Measurements from ENCODE around the gene SLCO4C1.
"Not testable (repeated sequence)": the region's sequence is repeated elsewhere in the genome, so short reads cannot be mapped to it uniquely, and the experiment has no call there.

The SLCO4C1 gene

GRCh38 chr5:102296178-102296817 lies at the start of gene SLCO4C1:
TSS of gene SLCO4C1 (minus strand) at chr5:102296284. CDS start at chr5:102296262, 22 bp downstream.
- no peak for DNase-seq

- no peak for DNase-seq
Measured at GRCh38 chr5:102341681-102342288, 45.7 kb upstream of the SLCO4C1 start.

- DNase-seq = no peak
Measured at GRCh38 chr5:102324714-102325113, 28.6 kb upstream of the SLCO4C1 start.

GRCh38 chr5:102318801-102319200 lies 22.7 kb upstream of the SLCO4C1 start:
- DNase-seq = not testable (repeated sequence)

- DNase-seq = no peak
Measured at GRCh38 chr5:102314328-102314727, 18.2 kb upstream of the SLCO4C1 start.

- DNase-seq = no peak
Measured at GRCh38 chr5:102313912-102314311, 17.8 kb upstream of the SLCO4C1 start.

GRCh38 chr5:102312586-102313370 lies 16.7 kb upstream of the SLCO4C1 start:
- DNase-seq = no peak

- DNase-seq = no peak
Measured at GRCh38 chr5:102309586-102309985, 13.5 kb upstream of the SLCO4C1 start.

- no peak for DNase-seq
Measured at GRCh38 chr5:102307232-102307631, 11.1 kb upstream of the SLCO4C1 start.

- DNase-seq = no peak
Measured at GRCh38 chr5:102306121-102306520, 10.0 kb upstream of the SLCO4C1 start.

- no peak for DNase-seq
Measured at GRCh38 chr5:102295534-102296177, 428 bp downstream of the SLCO4C1 start.

- DNase-seq = no peak
Measured at GRCh38 chr5:102294886-102295395, 1.1 kb downstream of the SLCO4C1 start.

GRCh38 chr5:102290004-102290403 lies 6.1 kb downstream of the SLCO4C1 start:
- no peak for DNase-seq

GRCh38 chr5:102289251-102289899 lies 6.7 kb downstream of the SLCO4C1 start:
- no peak for DNase-seq

- DNase-seq = no peak
Measured at GRCh38 chr5:102288630-102289029, 7.5 kb downstream of the SLCO4C1 start.

GRCh38 chr5:102286476-102286875 lies 9.6 kb downstream of the SLCO4C1 start:
- no peak for DNase-seq

GRCh38 chr5:102283102-102283797 lies 12.8 kb downstream of the SLCO4C1 start:
- DNase-seq = no peak

GRCh38 chr5:102279711-102280110 lies 16.4 kb downstream of the SLCO4C1 start:
- no peak for DNase-seq

- DNase-seq = no peak
Measured at GRCh38 chr5:102278231-102278630, 17.9 kb downstream of the SLCO4C1 start.

GRCh38 chr5:102277144-102277543 lies 18.9 kb downstream of the SLCO4C1 start:
- no peak for DNase-seq

- DNase-seq = no peak
Measured at GRCh38 chr5:102271759-102272158, 24.3 kb downstream of the SLCO4C1 start.

GRCh38 chr5:102270036-102270435 lies 26.0 kb downstream of the SLCO4C1 start:
- no peak for DNase-seq
